Stimulated activated CD4-positive, alpha-beta T cell treated with anti-CD3 and anti-CD28 coated beads, Interleukin-2, amount 100 ng/mL, for 24 hours (primary cell): ENCODE measurements around the gene NKAIN2.
A peak's percentile ranks its signal among the peaks of the same experiment; 100 is the strongest.

ENCODE experiments used
- DNase-seq, 2 donors: peaks; one replicate each; pipeline ENCODE4 v3.0.0-alpha.2; 2020

Gene NKAIN2

DNA sequence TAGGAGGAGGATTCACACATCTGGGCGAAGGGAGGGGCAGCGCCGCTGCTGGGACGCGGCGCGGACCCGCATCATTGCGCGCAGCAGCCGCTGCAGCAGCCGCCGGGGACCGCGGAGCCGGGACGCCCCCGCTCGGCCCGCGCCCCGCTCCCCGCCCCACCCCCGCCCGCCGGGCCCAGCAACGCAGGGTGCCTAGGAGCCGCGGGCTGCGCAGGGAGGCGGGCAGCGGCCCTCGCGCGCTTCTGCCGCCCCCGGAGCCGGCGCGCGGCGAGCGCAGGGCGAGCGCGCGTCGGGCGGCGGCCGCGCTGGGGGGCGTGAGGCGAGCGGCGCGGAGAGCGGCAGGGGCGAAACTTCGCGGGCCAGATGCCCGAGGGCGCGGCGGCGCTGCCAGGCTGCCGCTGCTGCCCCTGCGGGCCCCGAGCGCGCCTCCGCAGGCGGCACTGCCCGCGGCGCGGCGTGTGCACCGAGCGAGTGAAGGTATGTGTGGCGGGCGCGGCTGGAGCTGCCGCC, at the start of gene NKAIN2:
Gene NKAIN2, plus strand, starts transcription at position 362 of the 510 bp plus-strand sequence.
- no peak for DNase-seq

DNA sequence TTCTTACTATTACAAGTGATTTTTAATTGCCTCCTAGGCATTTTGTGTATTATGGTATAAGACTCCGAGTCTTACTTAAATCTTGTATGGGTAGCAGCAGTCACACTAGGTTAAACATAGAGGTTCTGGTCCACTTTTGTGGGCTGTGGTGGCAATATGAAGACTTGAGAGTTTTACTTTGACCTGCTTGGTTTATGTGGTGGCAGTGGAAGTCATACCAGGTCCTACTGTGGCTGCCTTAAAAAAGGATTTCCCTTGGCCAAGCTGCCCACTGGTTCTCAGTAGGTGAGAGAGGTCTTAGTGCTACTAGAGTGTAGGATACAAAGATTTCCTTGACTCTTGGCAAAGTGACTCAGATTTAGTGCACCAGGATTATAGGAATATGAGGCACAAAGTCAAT, 44.2 kb upstream of the NKAIN2 start:
- DNase-seq: no peak

DNA sequence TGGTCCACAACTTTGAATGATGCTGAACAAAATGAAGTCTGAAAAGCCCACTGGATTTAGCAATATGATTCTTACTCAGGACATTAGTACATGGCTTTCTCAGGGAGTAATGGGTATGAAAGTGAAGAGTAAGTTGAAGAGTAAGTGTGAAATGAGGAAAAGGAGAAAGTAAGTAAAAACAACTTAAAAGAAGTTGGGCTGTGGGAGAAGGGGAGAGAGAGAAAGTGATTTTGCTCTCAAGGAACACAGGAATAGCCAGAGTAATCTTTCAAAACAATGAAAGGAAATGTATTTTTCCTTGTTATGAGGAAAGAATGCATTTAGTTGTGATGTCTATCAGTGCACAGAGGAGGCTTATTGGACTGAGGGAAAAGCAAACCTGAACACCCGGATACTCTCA, 39.8 kb upstream of the NKAIN2 start:
- DNase-seq: no peak

DNA sequence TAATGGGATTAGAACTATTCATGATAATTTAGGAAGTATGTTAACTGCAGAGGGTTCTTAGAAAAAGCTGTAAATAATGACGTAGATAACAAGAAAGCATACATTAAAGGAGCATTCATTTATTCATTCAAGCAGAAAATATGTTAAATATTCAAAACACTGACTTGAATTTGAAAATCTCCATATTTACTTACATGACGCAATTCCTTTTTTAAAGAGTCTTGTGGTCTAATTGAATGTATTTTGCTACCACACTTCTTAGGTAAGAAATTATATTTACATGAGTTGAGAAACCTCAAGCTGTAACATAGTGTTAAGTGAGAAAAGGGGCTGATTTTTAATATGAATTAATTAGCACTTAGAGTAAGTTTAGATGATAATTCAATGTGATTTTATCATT, 38.9 kb upstream of the NKAIN2 start:
- no peak for DNase-seq

DNA sequence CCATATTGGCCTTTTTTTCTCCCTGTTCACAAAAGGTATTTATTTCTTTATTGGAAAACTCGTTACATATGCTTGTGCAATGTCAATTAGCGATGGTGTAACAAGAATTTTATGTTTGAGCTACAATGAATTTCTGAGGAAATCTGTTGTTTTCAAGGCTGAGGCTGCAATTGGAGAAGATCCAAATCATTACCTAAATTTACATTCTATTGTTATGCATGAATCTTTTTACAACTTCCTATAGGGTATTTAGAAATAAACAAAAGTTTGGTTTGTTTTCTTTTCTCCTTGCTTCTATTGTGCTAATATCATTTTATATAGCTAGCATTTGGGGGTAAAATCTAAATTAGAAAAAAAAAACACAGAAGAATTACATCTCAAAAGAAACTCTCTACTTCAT, 34.7 kb upstream of the NKAIN2 start:
- DNase-seq: no peak

DNA sequence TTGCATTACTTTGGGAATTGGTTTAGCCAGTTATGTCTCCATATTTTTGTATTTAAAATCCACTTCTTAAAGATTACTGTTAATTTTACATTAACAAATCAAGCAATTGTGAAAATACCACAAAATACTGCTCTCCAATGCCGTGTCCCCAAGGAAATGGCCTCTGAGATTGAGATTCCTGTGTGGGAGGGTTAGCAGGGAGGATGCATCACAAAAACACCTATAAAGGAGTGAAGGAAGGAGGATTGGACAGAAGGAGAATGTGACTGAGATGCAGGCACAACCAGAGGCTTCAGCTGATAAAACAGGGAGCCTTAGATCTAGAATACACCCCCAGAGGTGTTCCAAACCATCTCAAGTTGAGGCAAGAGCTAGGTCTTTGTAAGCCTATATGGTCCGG, 34.2 kb upstream of the NKAIN2 start:
- DNase-seq: no peak

DNA sequence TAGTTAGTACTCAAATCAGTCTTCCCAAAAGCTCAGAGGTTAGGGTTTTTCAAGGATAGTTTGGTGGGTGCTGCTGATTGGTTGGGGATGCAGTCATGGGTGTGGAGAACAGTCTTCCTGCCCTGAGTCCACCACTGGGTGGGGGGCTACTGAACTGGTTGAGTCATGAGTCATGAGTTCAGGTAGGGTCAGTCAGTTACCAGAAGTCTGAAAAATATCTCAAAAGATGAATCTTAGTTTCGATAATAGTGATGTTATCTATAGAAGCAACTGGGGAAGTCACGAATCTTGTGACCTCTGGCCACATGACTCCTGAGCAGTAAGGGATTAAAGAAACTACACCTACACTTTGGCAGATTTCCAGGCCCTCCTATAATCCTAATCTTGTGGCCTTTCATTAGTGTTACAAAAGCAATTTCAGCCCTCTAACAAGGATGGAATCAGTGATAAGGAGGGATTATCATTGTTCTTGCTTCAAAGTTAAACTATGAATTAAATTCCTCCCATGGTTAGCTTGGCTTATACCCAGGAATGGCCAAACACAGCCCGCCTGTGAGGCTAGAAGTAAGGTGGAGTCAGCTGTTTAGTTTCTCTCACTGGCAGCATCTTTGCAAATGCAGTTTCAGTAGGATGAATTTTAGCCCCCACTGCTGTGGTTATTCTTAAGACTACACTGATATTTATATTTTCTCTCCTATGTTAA, 33.3 kb upstream of the NKAIN2 start:
- no peak for DNase-seq

DNA sequence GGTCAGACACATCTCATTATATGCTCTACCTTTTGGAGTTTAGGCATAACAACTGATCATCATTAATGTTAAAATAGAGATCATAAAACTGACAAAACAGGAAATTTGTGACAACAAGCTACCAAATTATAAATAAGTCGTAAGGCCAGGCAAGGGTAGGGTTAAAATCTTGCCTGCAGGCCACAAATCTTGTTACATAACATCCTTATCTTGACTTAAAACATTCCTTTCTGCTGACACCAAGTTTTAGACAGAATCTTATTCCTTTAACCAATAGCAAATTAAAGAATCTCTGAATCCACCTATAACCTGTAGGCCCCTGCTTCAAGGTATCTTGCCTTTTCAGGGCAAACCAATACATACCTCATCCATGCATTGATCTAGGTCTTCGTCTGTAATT, 32.5 kb upstream of the NKAIN2 start:
- no peak for DNase-seq

DNA sequence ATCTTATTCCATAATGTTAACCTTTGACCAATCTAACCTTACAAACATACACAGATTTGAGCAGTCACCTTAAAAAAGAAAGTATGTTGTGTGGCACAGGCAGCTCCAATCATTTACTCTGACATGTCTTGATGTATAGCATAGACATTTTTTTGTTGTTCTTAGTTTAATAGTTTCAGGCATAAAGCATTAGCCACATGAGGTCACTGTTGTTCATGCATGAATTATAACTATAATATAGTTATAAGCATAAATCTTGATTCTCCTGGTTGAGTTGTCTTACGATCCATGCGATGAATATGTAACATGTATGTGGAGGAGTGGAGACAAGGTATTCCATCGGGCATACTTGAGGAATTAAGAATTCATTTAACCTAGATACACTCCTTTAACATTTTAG, 26.1 kb upstream of the NKAIN2 start:
- no peak for DNase-seq

DNA sequence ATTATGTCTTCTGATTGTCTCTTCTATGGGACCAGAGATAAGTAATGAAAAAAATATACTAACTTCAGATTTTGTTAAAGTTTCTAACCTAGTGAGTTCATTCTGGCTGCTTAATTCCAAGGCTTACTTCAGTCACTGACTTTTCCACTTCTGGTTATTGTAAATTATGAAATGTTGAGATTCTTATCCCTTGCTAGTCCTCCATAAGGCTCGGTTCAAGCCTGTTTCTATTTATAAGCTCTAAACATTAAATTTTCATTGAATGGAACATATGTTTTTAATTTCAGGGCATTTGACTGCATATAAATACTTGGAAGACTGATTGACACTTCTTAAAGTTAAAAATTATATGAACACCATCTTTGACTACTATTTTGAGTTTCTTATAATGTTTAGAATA, 23.6 kb upstream of the NKAIN2 start:
- no peak for DNase-seq

DNA sequence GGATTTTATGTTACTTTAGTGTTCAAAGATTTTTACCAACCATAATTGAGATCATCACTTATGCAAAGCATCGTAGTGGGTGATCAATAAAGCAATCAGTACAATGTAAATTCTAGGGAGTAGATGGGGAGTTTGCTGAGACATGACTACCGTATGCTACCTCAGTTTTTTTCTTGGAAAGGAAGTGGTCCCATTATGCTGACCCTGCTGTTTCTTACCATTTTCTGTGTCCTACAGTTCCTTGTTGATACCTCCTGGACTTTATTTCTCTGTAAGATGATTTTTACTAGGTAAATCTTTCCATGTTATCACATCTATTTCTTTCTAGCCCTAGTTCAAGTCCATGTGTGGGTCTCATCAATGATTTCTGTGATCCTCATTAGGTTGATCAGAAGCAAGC, 19.3 kb upstream of the NKAIN2 start:
- DNase-seq: no peak

DNA sequence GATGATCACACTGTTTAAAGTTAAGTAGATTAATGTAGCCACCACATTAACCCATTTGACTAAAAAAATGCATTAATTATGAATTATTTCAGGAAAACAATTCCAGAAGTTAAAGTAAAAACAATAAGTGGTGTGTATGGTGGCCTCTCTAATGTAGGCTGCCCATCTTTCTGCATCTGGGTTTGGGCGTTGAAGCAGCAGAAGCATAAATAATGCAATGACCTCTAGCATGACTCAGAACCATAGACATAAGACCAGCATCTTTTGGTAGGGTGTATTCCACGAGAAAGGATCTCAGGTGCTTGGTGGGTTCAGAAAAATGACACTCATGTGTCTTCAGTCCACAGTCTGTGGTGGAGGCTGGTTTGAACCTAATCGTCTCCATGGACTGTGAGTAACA, 18.6 kb upstream of the NKAIN2 start:
- no peak for DNase-seq

DNA sequence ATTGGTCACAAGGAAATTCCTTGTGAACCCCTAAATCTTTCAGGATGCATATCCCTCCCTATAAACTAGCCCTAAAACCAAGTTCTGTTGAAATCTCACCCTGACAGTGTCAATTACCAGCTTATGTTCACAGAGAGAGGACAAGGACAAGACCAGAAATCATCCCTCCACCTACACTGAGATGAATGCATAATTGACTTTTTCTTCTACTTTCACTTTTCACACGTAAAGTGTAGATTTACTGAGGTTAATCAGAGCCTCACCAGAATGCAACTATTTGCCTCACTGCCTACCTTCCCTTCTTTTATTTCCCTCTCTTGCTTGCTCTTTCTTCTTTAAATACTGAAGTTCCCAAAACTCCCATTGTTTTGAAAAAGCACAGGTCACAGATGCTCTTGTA, 15.3 kb upstream of the NKAIN2 start:
- DNase-seq: no peak

DNA sequence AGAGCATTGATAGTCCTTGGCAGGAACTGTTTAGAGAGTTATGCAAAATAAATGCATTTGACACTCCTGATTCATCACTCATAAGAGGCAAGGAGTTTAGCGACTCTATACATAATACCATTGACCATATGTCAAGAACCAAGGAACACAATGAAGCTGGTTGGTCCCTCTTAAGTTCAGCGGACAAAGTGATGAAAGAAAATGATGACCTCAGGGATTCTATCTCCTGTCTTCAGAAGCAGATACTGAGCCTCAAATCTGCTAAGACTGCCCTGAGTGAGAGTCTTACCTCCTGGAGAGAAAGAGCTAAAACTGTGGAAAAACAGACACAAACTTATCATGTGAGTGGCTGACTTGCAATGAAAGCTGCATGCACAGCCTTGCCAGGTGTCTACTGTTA, 9.5 kb upstream of the NKAIN2 start:
- no peak for DNase-seq

DNA sequence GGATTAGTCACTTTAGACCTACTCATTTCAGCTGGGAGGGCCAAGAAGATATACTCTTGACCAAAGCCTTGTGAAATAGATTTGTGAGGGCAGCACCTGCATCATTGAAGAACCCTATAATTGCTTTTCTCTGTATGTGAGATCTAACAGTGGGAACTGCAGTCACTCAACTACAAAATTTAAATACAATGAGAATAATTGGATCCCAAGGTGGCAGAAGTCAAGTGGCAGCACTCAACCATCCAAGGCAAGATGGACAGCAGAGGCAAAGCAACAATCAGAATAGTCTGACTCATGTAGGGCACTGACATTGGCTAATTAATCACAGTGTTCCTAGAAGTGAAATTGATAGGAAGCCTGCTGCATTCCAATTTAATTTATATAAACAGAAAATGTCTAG, 8.9 kb upstream of the NKAIN2 start:
- DNase-seq: no peak

DNA sequence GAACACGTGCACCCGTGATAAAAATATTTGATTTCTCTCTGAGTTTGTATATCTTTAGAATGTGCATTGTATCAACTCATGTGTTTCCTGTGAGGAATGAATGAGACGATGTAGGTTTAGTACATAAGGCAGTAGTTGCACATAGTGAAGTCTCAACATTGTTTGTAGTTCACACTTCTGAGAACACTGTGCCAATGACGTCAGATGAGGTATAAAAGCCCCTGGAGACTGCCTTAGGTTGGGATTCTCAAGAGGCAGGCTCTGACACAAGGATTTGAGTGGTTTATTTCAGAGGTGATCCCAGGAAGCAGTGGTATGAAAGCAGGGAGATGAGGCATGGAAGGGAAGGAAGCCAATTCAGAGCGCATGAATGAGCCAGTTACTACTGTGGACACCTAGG, 2.6 kb upstream of the NKAIN2 start:
- DNase-seq: no peak

DNA sequence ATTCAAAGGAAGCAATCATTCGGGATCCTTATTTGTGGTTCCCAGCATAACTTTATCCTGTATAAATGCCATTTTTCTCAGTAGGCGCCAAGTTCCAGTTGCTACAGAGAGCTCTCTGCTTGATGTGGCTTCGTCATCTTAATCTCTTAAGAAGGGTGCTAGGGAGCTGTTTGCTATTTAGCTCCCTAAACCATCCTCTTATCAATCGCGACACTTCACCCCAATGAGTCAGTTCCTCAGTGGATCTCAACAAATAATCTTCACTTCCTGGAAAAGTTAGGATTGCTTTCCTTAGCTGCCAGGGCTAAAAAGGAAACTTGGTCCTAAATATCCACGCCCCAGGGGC, 1.3 kb upstream of the NKAIN2 start:
- no peak for DNase-seq

DNA sequence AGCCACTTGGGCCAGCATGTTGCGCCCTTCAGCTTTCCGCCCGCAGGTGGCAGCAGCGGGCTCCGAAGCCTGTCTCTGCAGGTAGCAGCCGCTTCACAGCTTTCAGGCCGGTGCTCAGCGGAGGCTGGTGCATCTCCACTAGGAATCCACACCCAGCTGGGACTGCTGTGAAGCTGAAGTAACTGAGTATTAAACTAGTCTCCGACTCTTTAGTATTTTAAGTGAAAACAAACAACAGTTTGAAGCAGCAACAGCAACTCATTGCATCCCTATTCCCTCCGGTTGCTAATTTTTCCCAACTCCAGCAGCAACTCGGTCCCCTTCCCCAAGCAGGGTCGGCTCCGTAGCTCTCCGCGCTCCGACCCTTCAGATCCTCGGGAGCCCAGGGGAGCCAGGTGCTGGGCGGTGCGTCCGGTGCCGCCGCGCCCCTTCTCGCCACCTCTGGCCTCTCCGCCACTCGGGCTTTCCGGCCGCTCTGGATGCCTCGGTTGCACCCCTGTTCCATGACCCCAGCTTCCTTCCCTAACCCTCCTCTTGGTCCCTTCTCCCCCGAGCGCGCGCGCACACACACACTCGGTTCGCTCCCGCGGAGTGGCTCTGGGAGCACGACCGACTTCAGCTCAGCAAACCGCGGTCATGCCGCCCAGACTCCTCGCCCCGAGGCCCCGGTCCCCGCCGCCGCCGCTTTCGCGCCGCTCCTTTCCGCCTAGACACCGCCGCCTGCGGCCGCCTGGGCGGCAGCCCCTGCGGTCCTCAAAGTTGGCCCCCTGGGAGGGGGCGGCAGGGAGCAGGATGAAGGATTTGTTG, 765 bp upstream of the NKAIN2 start:
- peak; percentile 65 to 80 for DNase-seq

DNA sequence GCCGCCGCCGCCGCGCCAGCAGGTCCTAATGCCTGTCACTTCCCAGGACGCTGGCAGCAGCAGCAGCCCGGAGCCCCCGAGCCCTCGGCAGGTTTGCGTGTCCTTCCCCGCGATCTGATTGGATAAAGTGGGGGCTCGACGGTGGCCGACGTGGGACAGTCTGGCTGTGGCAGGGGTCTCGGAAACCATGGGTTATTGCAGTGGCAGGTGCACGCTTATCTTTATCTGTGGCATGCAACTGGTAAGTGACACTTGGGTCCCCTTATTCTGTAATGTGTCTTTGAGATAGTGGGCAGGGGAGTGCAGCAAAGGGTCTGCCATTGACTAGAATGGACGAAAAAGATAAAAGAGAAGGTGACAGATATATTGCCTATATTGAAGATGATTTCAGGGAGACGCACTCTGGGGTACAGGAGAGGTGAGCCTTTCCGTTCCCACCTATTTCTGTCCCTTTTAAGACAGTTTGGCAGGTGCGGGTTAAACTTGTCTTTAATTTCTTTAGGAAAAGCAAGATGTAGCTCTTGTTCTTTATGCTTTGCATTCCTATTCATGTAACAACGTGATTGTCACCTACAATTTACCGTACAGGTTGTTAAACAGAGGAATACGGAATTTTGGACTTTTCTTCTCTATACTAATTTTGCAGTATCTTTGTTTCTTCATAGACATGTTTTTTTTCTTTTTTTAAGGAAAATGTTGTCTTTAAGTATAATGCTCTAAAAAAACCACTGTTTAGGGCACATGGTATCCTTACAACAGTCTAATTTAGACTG, 535 bp downstream of the NKAIN2 start:
- DNase-seq: peak in 1 of 2 donors; percentile 8

DNA sequence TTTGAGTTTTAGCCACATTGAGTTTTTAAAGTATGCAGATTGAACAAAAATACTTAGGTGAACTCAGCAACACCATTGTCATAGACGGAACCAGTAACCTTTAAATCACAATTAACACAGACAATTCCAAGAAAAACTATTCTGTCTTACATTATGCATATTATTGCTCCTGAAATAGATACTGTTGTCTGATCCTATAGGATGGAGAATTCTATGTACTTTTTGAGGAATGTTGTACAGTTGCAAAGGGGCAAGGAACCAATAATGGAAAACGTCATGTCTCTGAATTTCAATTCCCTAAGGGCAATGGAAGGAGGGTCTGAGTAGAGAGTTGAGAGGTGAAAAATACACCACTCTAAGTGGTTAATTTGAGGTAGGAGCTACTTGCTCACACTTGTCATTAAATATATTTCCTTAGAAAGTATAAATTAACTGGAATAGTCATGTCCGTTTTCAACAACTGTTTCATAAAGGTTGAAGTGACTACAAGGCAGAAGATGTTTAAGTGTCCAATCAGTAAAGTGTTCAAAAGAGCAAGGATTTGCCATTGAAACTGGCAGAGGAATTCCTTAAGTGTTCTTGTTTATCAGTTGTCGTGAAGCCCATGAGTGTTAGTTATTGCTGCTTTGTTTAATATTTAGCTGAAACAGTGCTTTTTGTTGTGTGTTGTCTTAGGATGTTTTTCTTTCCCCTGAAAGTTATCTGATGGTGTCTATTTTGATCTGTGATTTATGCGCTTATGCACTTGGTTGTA, 1.3 kb downstream of the NKAIN2 start:
- no peak for DNase-seq

DNA sequence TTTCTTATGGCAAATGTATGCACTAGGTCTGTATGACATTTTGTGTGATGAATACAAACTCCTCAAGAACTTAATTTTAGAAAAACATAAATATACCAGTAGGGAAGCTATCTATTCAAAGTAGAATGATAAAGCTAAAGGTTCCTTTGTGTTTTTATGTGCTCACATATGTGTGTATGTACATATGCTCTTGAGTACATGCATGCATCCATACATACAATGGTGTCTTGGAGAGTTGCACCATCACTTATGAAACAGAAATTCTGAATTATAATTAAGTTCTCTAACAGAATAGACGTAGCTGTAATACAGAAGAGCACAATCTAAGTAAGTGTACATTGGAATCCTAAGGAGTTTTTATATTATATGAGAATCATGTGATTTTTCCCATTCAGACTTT, 2.3 kb downstream of the NKAIN2 start:
- no peak for DNase-seq

DNA sequence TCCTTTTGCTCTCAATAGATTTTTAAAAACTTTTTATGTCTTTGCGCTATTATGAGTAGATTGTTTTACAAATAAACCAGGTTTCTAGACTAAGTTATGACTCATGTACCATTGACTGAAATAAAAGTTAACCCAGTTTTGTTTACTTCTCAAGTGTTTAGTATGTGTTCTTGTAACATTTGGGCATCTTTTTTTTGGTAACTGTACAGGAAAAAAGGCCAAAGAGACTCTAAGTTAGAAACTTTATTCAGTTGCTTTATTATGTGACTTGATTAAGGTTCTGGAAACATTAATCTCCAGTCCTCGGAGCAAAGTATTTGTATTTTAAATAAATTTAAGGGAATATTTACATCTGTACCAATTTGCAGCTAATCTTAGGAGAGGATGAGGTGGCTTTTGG, 2.9 kb downstream of the NKAIN2 start:
- DNase-seq: no peak

DNA sequence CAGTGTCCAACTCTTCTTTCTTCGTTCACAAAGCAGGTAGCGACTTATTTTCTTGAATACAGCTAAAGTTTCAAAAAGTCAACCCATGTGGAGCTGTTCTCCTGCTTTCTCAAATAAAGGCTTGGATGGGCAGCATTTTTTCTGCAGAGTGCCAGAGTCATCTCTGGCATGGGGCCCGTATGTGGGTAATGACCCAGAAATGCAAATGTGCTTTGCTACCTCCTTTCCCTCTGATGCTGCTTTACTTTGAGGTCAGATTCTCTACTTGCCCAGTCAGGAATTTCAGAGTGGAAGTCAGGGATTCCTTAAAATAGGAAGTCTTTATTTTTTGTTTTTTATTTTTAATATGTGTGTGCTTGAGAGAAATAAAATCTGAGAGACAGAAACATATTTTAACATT, 4.9 kb downstream of the NKAIN2 start:
- no peak for DNase-seq
